Measurements from ENCODE around the gene MSH5.

Gene MSH5

DNA sequence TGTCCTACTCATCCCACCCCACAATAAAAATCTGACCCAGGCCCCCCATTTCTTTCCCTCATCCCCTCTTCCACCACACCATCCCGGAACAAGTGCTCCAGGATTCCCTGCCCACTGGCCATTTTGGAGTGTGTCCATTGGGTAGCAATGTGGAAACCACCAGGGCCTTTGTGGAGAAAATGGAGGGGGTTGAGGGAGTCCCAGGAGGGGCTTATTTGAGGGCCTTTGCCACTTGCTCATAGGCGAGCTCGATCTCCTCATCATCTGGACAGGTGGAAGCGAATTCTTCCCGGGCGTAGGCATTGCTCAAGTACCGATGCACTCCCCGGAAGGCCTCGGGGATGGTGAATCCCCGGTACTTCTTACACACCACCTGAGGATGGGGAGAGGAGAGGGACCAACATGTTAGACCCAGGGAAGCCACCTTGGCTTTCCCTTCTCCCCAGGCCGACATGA is 9.1 kb upstream of the MSH5 start:
- H3K9ac ChIP-seq = no peak overlapping the region
- H3K79me2 ChIP-seq (ENCODE audit: insufficient read depth, low read depth) = peaks cover 25% of the 10 kb centered on the region
- H4K20me1 ChIP-seq (ENCODE audit: insufficient read depth) = no peaks in the 10 kb centered on the region
- H3K27me3 ChIP-seq (ENCODE audit: insufficient read depth, low read depth) = no peaks in the 10 kb centered on the region
- H3K27ac ChIP-seq = no peak overlapping the region
- H2AFZ ChIP-seq (ENCODE audit: low read depth) = no peak overlapping the region
- peak overlapping the region; percentile 52; the same call in 1 of the 2 replicates for H3K4me2 ChIP-seq
- H3K4me1 ChIP-seq (ENCODE audit: low read depth, poor library complexity, severe bottlenecking) = peaks cover 27% of the 10 kb centered on the region
- peaks cover 7% of the 10 kb centered on the region; the same call in 1 of the 2 replicates for H3K36me3 ChIP-seq (ENCODE audit: insufficient read depth)
- no peak overlapping the region for H3K4me3 ChIP-seq (IDR thresholded peaks at IDR 0.05; ENCODE audit: insufficient read depth, low read depth, low read length)
- TF ChIP-seq, protein P1, sequence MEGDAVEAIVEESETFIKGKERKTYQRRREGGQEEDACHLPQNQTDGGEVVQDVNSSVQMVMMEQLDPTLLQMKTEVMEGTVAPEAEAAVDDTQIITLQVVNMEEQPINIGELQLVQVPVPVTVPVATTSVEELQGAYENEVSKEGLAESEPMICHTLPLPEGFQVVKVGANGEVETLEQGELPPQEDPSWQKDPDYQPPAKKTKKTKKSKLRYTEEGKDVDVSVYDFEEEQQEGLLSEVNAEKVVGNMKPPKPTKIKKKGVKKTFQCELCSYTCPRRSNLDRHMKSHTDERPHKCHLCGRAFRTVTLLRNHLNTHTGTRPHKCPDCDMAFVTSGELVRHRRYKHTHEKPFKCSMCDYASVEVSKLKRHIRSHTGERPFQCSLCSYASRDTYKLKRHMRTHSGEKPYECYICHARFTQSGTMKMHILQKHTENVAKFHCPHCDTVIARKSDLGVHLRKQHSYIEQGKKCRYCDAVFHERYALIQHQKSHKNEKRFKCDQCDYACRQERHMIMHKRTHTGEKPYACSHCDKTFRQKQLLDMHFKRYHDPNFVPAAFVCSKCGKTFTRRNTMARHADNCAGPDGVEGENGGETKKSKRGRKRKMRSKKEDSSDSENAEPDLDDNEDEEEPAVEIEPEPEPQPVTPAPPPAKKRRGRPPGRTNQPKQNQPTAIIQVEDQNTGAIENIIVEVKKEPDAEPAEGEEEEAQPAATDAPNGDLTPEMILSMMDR (conservative IDR thresholded peaks at IDR 0.05; ENCODE audit: low read depth, low read length) = no peak

DNA sequence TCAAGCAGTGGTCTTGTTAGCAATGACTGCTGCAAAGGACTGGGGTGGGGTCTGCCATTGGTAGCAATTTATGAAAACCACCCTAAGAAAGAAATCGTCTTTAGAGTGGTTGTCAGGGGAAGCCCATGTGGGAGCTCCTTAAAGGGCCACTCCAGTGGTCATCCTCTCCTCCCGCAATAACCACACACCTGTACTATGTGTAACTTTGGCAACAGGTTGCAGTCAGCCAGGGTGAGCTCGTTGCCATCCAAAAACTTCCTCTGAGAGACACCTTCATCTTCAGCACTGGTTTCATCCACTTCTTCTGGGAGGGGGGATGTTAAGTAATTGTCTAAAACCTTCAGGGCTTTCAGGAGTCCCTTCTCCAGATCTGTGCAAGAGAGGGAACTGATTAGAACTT is 7.8 kb upstream of the MSH5 start:
- Histone ChIP-seq H3K36me3 (ENCODE audit: insufficient read depth) (peaks cover 7% of the 10 kb centered on the region; the same call in 1 of the 2 replicates), H3K4me1 (ENCODE audit: low read depth, poor library complexity, severe bottlenecking) (peaks cover 33% of the 10 kb centered on the region), H3K79me2 (ENCODE audit: insufficient read depth, low read depth) (peaks cover 39% of the 10 kb centered on the region)

DNA sequence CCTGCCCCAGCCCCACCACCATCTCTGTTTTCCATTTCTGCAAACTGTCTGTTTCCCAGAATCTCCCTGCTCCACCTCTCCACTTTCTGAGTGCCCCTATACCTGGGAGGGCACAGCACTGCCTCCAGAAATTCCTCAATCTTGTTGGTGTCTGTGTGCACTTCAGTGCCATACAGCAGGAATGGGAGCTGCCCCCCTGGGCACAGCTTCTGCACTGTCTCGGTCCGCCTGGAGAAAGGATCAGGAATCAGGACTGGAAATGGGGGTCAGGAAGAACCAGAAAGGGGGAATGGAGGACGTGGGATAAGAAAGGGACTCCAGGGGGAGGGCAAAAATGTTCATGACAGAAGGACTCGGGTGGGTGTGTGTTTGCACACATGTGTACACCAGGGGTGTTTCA is 6.1 kb upstream of the MSH5 start:
- Histone ChIP-seq H3K36me3 (ENCODE audit: insufficient read depth) (peaks cover 7% of the 10 kb centered on the region; the same call in 1 of the 2 replicates), H3K79me2 (ENCODE audit: insufficient read depth, low read depth) (peaks cover 39% of the 10 kb centered on the region), H3K27ac (peak overlapping the region; percentile 100; the same call in 1 of the 2 replicates), H3K9ac (no peak overlapping the region; the same call in 1 of the 2 replicates), H3K4me2 (peak overlapping the region; percentile 100), H3K4me1 (ENCODE audit: low read depth, poor library complexity, severe bottlenecking) (peaks cover 39% of the 10 kb centered on the region), H3K4me3 (IDR thresholded peaks at IDR 0.05; ENCODE audit: insufficient read depth, low read depth, low read length) (no peak overlapping the region), H3K27me3 (ENCODE audit: insufficient read depth, low read depth) (no peaks in the 10 kb centered on the region), H4K20me1 (ENCODE audit: insufficient read depth) (no peaks in the 10 kb centered on the region), H2AFZ (ENCODE audit: low read depth) (no peak overlapping the region)
- TF ChIP-seq, protein P1 (conservative IDR thresholded peaks at IDR 0.05; ENCODE audit: low read depth, low read length) = no peak

More for the DNA sequence above, 7.8 kb upstream of the MSH5 start:
- H2AFZ ChIP-seq (ENCODE audit: low read depth) = no peak overlapping the region
- no peak overlapping the region for H3K27ac ChIP-seq
- H3K4me2 ChIP-seq = no peak overlapping the region
- TF ChIP-seq, protein P1 (conservative IDR thresholded peaks at IDR 0.05; ENCODE audit: low read depth, low read length) = no peak
- H3K4me3 ChIP-seq (IDR thresholded peaks at IDR 0.05; ENCODE audit: insufficient read depth, low read depth, low read length) = no peak overlapping the region
- H3K9ac ChIP-seq = no peak overlapping the region
- H4K20me1 ChIP-seq (ENCODE audit: insufficient read depth) = no peaks in the 10 kb centered on the region
- no peaks in the 10 kb centered on the region for H3K27me3 ChIP-seq (ENCODE audit: insufficient read depth, low read depth)

DNA sequence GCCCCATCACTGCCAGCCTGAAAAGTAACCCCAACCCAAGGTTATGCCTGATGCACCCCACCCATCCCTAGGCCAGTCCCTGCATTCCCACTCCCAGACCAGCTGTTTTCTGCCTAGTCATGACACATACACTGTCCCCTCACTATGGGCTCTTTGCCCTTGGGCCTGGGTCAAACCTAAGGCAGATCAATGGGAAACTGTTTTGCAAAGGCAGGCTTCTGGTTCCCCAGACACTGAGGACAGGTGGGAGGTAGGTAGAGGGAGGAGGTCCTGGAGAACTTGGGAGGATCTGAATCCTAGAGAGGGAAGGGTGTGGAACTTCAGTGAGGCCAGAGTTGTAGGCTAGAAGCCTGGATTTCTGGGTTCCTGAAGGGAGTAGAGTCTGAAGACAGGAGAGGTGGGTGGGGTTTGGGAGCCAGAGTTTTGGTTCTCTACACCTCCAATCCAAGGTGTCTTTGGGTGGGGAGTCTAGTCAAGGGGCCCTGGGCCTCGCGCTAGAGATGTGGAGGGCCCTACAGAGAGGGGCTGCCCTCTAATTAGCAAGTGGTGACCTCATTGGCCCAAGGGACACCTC is 5.5 kb upstream of the MSH5 start:
- TF ChIP-seq, protein P1 (conservative IDR thresholded peaks at IDR 0.05; ENCODE audit: low read depth, low read length) = no peak
- H4K20me1 ChIP-seq (ENCODE audit: insufficient read depth) = no peaks in the 10 kb centered on the region
- H3K4me3 ChIP-seq (IDR thresholded peaks at IDR 0.05; ENCODE audit: insufficient read depth, low read depth, low read length) = no peak overlapping the region
- H3K79me2 ChIP-seq (ENCODE audit: insufficient read depth, low read depth) = peaks cover 39% of the 10 kb centered on the region
- H3K27me3 ChIP-seq (ENCODE audit: insufficient read depth, low read depth) = no peaks in the 10 kb centered on the region
- peak overlapping the region; percentile 81; the same call in 1 of the 2 replicates for H3K9ac ChIP-seq
- H3K4me2 ChIP-seq = peak overlapping the region; percentile 100
- H2AFZ ChIP-seq (ENCODE audit: low read depth) = no peak overlapping the region
- peak overlapping the region; percentile 100; the same call in 1 of the 2 replicates for H3K27ac ChIP-seq
- H3K36me3 ChIP-seq (ENCODE audit: insufficient read depth) = peaks cover 7% of the 10 kb centered on the region; the same call in 1 of the 2 replicates
- peaks cover 42% of the 10 kb centered on the region for H3K4me1 ChIP-seq (ENCODE audit: low read depth, poor library complexity, severe bottlenecking)
